HepG2 (cell line): ENCODE results near the gene GSDMA. TPM values are rescaled to one million over a fixed set of nuclear protein-coding genes. Genes with fewer than 3 reads are reported as not detected.
A peak's percentile ranks its signal among the peaks of the same experiment; 100 is the strongest.

Experiments used
- AGO2 ChIP-seq: fragments of 200-400 bp; formaldehyde crosslinking; optimal IDR thresholded peaks from 2 replicates; pipeline ENCODE3; 2017; ENCODE audit warnings: mild to moderate bottlenecking, low read depth, low read length, moderate library complexity
- ATF2 ChIP-seq: sonication (generic); formaldehyde crosslinking; IDR thresholded peaks from 2 replicates; pipeline ENCODE4 v1.4.0; 2020; ENCODE audit warnings: missing genetic modification reagents
- ESRRA ChIP-seq: sonication (generic); formaldehyde crosslinking; IDR thresholded peaks from 2 replicates; pipeline ENCODE4 v1.5.1; 2020; ENCODE audit warnings: mild to moderate bottlenecking, low read depth, missing genetic modification reagents
- FLYWCH1 ChIP-seq: sonication (generic); formaldehyde crosslinking; IDR thresholded peaks from 2 replicates; pipeline ENCODE4 v1.8.1; 2023; ENCODE audit warnings: mild to moderate bottlenecking, missing genetic modification reagents
- GFI1 ChIP-seq: sonication (generic); formaldehyde crosslinking; IDR thresholded peaks from 2 replicates; pipeline ENCODE4 v1.5.0; 2020; ENCODE audit warnings: missing genetic modification reagents, mild to moderate bottlenecking, borderline replicate concordance
- NFATC3 ChIP-seq: sonication (generic); formaldehyde crosslinking; IDR thresholded peaks from 2 replicates; pipeline ENCODE4 v1.5.1; 2020; ENCODE audit warnings: mild to moderate bottlenecking, missing genetic modification reagents
- NFE2L2 ChIP-seq: fragments of 150-350 bp; IDR thresholded peaks from 2 replicates; pipeline ENCODE4 v1.6.1; 2014; ENCODE audit warnings: low read length
- PHF8 ChIP-seq: sonication (generic); formaldehyde crosslinking; IDR thresholded peaks from 2 replicates; pipeline ENCODE4 v1.5.0; 2020; ENCODE audit warnings: missing genetic modification reagents
- PLSCR1 ChIP-seq: sonication (generic); formaldehyde crosslinking; IDR thresholded peaks from 2 replicates; pipeline ENCODE4 v1.5.0; 2020; ENCODE audit warnings: missing genetic modification reagents, mild to moderate bottlenecking, borderline replicate concordance
- PPARG ChIP-seq: conservative IDR thresholded peaks from 2 replicates; pipeline ENCODE4 v1.6.1; 2016; ENCODE audit warnings: missing biosample characterization, missing genetic modification reagents
- SYNCRIP ChIP-seq: fragments of 200-400 bp; formaldehyde crosslinking; IDR thresholded peaks from 2 replicates; pipeline ENCODE4 v1.6.1; 2018; ENCODE audit warnings: mild to moderate bottlenecking, low read depth, low read length; ENCODE audit not compliant: insufficient read depth
- TCF7 ChIP-seq: sonication (generic); IDR thresholded peaks from 2 replicates; pipeline ENCODE4 v1.6.1; 2016; ENCODE audit warnings: antibody characterized with exemption, low read depth
- ZBTB38 ChIP-seq: sonication (generic); formaldehyde crosslinking; IDR thresholded peaks from 2 replicates; pipeline ENCODE4 v1.5.1; 2020; ENCODE audit warnings: mild to moderate bottlenecking, missing genetic modification reagents
- ZBTB4 ChIP-seq: sonication (generic); formaldehyde crosslinking; IDR thresholded peaks from 2 replicates; pipeline ENCODE4 v1.4.0; 2020; ENCODE audit warnings: missing genetic modification reagents, mild to moderate bottlenecking, borderline replicate concordance
- ZNF34 ChIP-seq: sonication (generic); formaldehyde crosslinking; IDR thresholded peaks from 2 replicates; pipeline ENCODE4 v1.4.0; 2020; ENCODE audit warnings: mild to moderate bottlenecking, missing genetic modification reagents, borderline replicate concordance
- ZNF547 ChIP-seq: sonication (generic); formaldehyde crosslinking; IDR thresholded peaks from 2 replicates; pipeline ENCODE4 v1.5.1; 2020; ENCODE audit warnings: mild to moderate bottlenecking, missing genetic modification reagents
- ZNF609 ChIP-seq: sonication (generic); formaldehyde crosslinking; IDR thresholded peaks from 2 replicates; pipeline ENCODE4 v1.4.0; 2020; ENCODE audit warnings: mild to moderate bottlenecking, missing genetic modification reagents, borderline replicate concordance
- ZNF841 ChIP-seq: sonication (generic); formaldehyde crosslinking; IDR thresholded peaks from 2 replicates; pipeline ENCODE4 v1.8.1; 2023; ENCODE audit warnings: missing genetic modification reagents, borderline replicate concordance
- polyA plus RNA-seq, 8 experiments: library from polyadenylated mRNA; depleted of rRNA in 3 of 8; stranded (reverse) in 7 of 8; unstranded in 1 of 8; fragments of >200 nt; fragmentation: Illumina TruSeq in 4 of 8; extraction: Trizol in 4 of 8; gene quantifications; 2 replicates each; pipeline versions ENCODE4 v1.2.1 to v1.2.3, GENCODE V29; 2011 to 2016; ENCODE audit warnings: low read depth in 4 of 8, missing spikeins in 1 of 8, mixed read lengths in 1 of 8; ENCODE audit not compliant: insufficient read depth in 1 of 8
- total RNA-seq, 5 experiments: library from RNA; depleted of rRNA; stranded (reverse); fragments of >200 nt; fragmentation: Illumina TruSeq; extraction: Trizol; gene quantifications; 2 replicates each; pipeline ENCODE4 v1.2.3, GENCODE V29; 2016; ENCODE audit warnings: low read depth in 1 of 5

The GSDMA gene
- total and polyA plus RNA-seq, 2 of the 13 experiments (the other 11 are each of a cell fraction or from before 2014, with no cell fraction given): not detected

- TF ChIP-seq ZNF609 (peak; percentile 52; the same call in 1 of the 2 replicates), FLYWCH1 (peak; percentile 74; the same call in 1 of the 2 replicates), ZNF34 (CRISPR knock-in tag) (no peak), AGO2 (peak; percentile 88), PHF8 (CRISPR knock-in tag) (no peak), ZBTB38 (CRISPR knock-in tag) (peak; percentile 99), PPARG (CRISPR knock-in tag) (0 out of 2 replicates have a peak, but pooled peaks have one; percentile 31), ESRRA (CRISPR knock-in tag) (no peak), SYNCRIP (no peak), ATF2 (CRISPR knock-in tag) (no peak), NFE2L2 (no peak), NFATC3 (0 out of 2 replicates have a peak, but pooled peaks have one; percentile 72), ZNF547 (CRISPR knock-in tag) (0 out of 2 replicates have a peak, but pooled peaks have one; percentile 51), ZBTB4 (CRISPR knock-in tag) (peak; percentile 86), TCF7 (no peak), ZNF841 (CRISPR knock-in tag) (no peak), GFI1 (CRISPR knock-in tag) (no peak), PLSCR1 (CRISPR knock-in tag) (no peak)
Measured at GRCh38 chr17:39920218-39921210, 42.3 kb upstream of the GSDMA start (continued).
